CD4-positive, alpha-beta T cell treated with Interferon alpha-2 for 1 hour (primary cell): Measurements from ENCODE around the gene GPR3.
"Not testable (repeated sequence)": the region's sequence is repeated elsewhere in the genome, so short reads cannot be mapped to it uniquely, and the experiment has no call there.

ENCODE experiments used
- DNase-seq, 2 donors: peaks; one replicate each; pipeline ENCODE4 v3.0.0-alpha.2; 2020 to 2022

Gene GPR3

DNA sequence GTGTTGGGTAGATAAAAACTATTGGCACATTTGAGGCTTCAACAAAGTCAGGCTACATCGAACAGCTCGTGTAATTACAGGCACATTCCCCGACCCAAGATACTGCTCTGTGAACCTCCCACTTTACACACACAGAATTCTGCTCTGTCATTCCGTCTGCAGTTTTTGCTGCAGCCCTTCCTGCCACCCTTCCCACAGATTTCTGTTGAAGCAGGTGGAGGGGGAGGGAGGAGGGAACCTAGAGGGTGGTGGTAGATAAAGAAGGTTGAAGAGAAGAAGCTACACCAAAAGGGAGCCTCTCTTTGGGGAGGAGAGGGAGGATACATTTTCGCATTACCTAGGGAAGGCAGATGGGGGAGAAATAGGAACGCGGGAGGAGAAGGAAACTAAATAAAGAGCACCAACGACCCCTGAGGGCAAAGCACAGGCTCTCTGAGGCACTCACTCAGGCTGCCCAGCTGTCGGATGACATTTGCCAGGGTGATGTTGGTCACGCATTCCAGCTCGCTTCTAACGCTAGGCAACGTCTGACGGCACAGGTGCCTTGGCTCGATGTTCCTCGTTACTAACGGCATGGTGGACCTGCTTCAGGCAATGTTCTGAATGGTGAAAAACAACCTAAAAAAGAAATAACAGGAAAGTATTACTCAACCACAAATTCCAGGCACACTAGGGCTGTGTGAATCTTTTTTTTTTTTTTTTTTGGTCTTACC is 36.0 kb downstream of the GPR3 start:
- no peak for DNase-seq

DNA sequence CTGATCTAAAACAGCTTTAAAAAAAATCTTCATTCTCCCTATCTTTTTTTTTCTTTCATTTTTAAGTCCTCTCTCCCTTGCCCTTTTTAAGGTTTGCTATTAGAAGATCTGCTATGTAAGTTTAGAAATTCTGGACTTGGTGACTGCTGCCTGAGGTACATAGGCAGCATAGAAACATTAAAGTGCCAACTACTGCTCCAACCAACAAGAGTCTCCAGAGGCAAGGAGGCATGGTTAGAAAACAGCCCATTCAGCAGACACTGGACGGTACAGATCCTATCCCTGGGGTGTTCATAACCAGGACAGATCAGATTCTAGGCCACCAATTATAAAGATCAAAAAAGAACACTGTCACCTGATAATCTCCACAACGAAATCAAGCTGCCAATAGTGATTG is 36.6 kb downstream of the GPR3 start:
- DNase-seq: no peak

DNA sequence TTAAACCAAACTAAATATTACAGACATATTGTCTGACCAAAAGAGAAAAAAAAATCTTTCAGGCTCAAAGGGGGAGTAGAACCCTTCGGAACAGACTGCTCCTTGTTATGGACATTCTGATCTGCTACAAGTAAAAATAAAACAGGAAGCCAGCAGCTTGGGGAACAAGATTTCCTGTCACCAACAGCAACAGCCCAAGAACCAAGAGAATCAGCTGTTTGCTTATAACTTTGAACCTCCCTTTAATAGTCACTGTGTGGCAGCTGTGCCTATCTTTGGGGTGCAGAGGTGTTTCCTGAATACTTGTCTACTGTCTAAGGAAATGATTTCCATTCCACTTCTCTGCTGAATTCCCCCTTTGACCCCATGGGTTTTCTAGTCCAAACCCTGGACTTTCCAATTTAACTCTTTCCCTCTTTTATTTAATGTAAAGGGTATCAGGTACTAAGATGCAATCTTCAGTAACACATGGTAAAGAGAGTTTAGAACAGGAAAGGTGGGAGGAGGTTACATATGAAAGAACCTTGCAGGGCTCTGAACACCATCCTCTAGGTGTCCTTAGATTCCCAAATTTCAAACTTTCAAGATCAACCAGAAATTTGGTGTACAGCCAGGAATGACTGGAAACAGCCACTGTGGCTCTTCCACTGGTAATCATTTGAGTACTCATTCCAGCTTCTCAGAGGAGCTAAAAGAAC is 38.6 kb downstream of the GPR3 start:
- peak; percentile 26 to 56 for DNase-seq

DNA sequence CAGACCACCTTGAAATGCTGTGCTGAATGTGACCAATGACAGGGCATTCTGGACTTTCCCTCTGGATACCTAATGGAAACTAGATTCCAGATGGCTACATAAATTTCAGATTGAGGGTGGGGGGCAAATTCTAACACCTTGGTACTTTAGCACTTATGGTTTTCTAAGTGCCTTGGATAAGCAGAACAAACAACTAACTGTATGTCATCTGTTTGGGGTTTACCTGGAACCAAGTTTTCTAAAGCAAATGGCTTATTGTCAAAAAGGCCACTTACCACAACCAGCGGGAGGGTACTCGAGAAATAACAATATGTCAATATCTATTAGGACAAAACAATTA is 39.1 kb downstream of the GPR3 start:
- no peak for DNase-seq

DNA sequence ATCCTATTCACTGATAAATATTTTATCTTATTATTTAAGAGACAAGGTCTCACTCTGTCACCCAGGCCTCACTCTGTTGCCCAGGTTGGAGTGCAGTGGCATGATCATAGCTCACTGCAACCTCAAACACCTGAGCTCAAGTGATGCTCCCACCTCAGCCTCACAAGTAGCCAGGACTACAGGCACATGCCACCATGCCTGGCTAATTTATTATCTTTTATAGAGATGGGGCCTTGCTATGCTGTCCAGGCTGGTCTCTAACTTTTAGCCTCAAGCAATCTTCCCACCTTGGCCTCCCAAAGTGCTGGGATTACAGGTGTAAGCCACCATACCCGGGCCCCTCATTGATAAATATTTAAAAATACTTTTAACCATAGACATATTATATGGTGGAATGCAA is 40.3 kb downstream of the GPR3 start:
- DNase-seq: not testable (repeated sequence)

DNA sequence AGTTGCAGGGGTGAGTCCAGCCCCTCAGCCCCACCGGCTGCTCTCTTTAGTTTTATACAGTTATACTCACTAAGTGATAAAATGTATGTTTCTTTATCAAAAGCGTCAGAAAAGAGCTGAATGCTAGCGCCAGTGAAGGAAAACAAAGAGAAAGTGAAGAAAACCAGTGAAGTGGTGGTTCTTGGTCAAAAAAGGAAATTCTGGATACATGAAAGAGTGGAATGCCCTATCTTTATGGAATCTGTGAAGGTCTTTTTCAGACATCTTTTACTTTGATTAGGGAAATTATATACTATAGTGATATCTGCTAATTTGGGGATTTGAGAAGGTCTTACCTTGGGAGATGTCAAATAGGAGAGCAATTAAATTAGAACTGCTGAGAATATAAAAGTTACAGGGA is 41.3 kb downstream of the GPR3 start:
- DNase-seq: no peak

DNA sequence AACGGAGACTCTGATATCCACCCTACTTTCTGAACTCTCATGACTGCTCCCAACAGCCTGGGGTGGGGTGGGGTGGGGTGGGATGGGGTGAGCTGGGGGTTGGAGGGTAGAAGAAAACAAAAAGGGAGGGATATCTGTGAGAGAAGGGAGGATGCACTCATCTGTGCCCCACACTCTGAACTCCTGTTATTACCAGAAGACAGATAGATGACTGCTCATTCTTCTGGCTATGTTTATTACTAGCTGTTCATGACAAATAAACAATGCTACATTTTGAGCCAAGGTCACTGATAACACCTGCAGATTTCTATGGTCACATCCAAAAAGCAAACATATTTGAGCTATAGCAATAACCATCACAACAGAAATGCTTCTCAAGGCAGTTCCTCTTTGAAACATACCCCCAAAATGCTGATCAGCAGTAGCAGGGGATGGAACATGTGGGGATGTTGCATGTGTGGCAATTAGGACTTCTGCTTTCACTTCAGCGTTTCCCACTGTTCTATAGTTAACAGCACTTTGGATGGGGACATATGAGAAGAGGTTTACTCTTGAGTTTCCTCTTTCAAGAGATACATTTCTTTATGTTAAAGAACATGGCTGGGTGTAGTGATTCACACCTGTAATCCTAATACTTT is 43.3 kb downstream of the GPR3 start:
- peak; percentile 21 to 51 for DNase-seq

DNA sequence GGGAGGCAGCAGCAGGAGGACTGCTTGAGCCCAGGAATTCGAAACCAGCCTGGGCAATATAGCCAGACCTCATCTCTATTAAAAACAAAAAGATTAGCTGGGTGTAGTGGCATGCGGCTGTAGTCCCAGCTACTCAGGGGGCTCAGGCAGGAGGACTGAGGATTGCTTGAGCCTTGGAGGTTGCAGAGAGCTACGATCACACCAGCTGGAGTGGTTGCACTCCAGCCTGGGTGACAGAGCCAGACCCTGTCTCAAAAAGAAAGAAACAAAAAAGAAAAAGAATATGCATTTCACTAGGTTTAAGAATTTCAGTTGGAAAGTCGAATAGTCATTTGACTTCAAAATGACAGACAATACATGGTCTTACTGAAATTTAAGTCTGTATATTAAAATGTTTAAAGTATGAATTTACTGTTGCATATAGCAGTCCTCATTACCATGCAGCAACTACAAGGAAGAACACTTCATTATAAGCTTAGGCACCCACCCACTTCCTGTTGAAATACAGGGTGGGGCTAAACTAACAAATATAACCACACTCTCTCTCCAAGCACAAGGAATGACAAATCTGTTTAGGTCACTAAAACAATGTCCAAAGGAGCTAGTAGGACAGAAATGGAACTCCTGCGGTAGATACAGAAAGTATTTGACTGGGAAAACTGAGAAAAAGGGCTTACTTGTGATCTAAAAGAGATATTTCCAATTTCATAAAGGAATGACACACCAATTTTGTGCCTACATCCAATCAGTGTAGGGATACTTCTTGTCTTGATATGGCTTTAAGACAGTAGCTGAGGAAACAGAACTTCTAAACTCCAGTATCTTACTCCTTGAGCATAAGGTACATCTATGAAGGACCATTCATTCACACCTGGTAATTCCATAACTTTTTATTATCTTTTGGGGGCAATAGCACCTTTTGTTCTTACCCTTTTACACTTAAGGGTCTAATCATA is 44.1 kb downstream of the GPR3 start:
- DNase-seq: peak; percentile 24 to 62

DNA sequence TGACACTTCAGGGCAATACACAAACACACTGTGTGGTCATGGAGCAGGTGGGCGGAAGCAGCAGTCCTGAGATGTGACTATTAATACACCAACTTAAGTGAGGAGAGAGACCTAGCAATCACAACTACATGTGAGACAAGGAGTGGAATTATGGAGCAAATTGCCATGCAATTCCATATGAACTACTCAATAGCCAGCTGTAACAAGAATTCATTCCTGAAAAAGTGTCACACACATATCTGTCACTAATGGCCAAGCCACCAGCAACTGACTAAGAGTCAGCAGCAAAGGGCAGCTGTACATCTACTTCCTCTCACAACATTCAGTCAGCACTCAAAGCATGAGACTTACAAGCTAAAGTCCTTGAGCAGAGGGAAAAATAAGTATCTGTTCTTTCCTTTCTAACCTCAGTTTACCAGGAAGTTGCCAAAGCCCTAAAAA is 46.2 kb downstream of the GPR3 start:
- no peak for DNase-seq

DNA sequence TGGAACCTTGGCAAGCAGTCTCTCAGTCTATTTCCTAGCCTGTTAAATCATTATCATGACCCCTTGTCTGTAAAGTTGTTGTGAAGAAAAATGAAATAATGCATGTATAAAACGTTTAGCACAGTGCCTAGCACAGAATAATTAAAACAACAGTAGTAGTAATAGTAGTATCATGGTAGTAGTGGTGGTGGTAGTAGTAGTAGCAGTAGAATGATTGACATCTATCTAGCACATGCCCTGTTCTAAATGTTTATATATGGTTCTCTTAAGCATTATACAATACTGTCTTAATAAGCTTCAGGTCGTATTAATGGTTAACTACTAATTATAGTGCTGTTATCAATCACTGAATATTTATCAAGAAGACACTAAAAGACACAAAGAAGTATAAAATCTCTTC is 46.7 kb downstream of the GPR3 start:
- no peak for DNase-seq

DNA sequence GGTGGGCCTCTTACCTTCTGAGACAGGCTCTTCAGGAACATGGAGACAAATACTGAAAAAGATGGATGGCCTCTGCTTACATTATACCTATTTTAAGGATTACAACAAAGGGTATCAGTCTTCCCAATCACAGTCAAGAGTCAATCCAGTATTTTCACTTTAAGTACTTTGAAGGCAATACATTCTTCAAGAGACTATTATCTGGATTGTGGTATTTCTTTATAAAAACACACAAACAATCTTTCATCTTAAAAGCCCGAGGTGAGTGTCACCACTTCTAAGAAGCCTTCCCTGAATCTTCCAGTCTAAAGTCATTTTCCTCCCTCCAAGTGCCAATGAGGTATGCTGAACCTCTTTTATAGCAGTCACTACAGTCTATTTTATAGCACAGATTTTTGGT is 52.2 kb downstream of the GPR3 start:
- DNase-seq: no peak
